IMR-90 (cell line): Measurements from ENCODE around the gene BPIFA1. TPM values are rescaled to one million over a fixed set of nuclear protein-coding genes. Genes with fewer than 3 reads are reported as not detected.

ENCODE experiments used
- ATAC-seq: fragments of 200-7000 bp; cut with Tn5 transposase; 2 replicates; pipeline ENCODE4 v1.9.1; 2020; ENCODE audit warnings: low read depth, mild to moderate bottlenecking, moderate library complexity
- BruUV-seq: library from RNA; stranded (reverse); fragments of 400-500 nt; replicated peaks from 2 replicates; lab custom pipeline; 2021; lab: Mats Ljungman, UMichigan
- CTCF ChIA-PET: fragments of 300-600 bp; formaldehyde crosslinking; extraction: SDS; loops from one replicate; lab custom pipeline; 2021; ENCODE audit warnings: antibody characterized with exemption; lab: Yijun Ruan, JAX
- POLR2A ChIA-PET: fragments of 300-600 bp; sonication (Branson Sonifier 250); formaldehyde crosslinking; loops from one replicate; lab custom pipeline; 2022; ENCODE audit warnings: antibody characterized with exemption; ENCODE audit not compliant: unreplicated experiment; lab: Charles Lee
- DNase-seq: peaks from one replicate; pipeline ENCODE4 v3.0.0; 2013
- H2AFZ ChIP-seq: replicated peaks from 2 replicates; pipeline ENCODE3; 2013; ENCODE audit warnings: low read length, mild to moderate bottlenecking; ENCODE audit not compliant: poor library complexity
- H2AK5ac ChIP-seq: 2 replicates; pipeline ENCODE4 v1.6.1; 2013; ENCODE audit warnings: low read depth, low read length, inconsistent platforms
- H2AK9ac ChIP-seq: replicated peaks from 2 replicates; pipeline ENCODE3; 2013; ENCODE audit warnings: mild to moderate bottlenecking, low read depth, low read length, moderate library complexity; ENCODE audit not compliant: poor library complexity
- H2BK120ac ChIP-seq: 2 replicates; pipeline ENCODE4 v1.6.1; 2013; ENCODE audit warnings: low read depth, low read length, inconsistent platforms
- H2BK15ac ChIP-seq: 3 replicates; pipeline ENCODE4 v1.6.1; 2013; ENCODE audit warnings: low read depth, low read length, inconsistent platforms
- H2BK20ac ChIP-seq: 2 replicates; pipeline ENCODE4 v1.6.1; 2013; ENCODE audit warnings: low read depth, mild to moderate bottlenecking, inconsistent platforms, low read length, moderate library complexity
- H2BK5ac ChIP-seq: 2 replicates; pipeline ENCODE4 v1.6.1; 2013; ENCODE audit warnings: mild to moderate bottlenecking, low read depth, low read length, inconsistent platforms; ENCODE audit not compliant: poor library complexity, severe bottlenecking
- H3K14ac ChIP-seq: replicated peaks from 2 replicates; pipeline ENCODE4 v1.6.1; 2013; ENCODE audit warnings: low read depth, low read length, inconsistent platforms
- H3K18ac ChIP-seq: 2 replicates; pipeline ENCODE4 v1.6.1; 2013; ENCODE audit warnings: low read depth, low read length, control low read depth
- H3K23ac ChIP-seq: 2 replicates; pipeline ENCODE4 v1.6.1; 2013; ENCODE audit warnings: low read depth, low read length, inconsistent platforms
- H3K27ac ChIP-seq: 2 replicates; pipeline ENCODE4 v1.5.1; 2013; ENCODE audit warnings: mild to moderate bottlenecking, control low read depth, low read length; ENCODE audit not compliant: insufficient read depth
- H3K27me3 ChIP-seq: 2 replicates; pipeline ENCODE4 v1.6.1; 2013; ENCODE audit warnings: low read length; ENCODE audit not compliant: control insufficient read depth, insufficient read depth
- H3K36me3 ChIP-seq: 2 replicates; pipeline ENCODE4 v1.6.1; 2013; ENCODE audit warnings: low read length, mixed read lengths; ENCODE audit not compliant: control insufficient read depth, insufficient read depth
- H3K4ac ChIP-seq: 2 replicates; pipeline ENCODE4 v1.6.1; 2013; ENCODE audit warnings: low read depth, low read length, inconsistent platforms
- H3K4me1 ChIP-seq: 2 replicates; pipeline ENCODE4 v1.6.1; 2013; ENCODE audit warnings: low read length, mixed read lengths; ENCODE audit not compliant: control insufficient read depth, insufficient read depth
- H3K4me2 ChIP-seq: 2 replicates; pipeline ENCODE4 v1.6.1; 2013; ENCODE audit warnings: low read depth, mild to moderate bottlenecking, control low read depth, low read length, moderate library complexity
- H3K4me3 ChIP-seq: 2 replicates; pipeline ENCODE4 v1.5.1; 2013; ENCODE audit warnings: low read depth, mild to moderate bottlenecking, control low read depth, low read length, moderate library complexity; ENCODE audit not compliant: insufficient read depth
- H3K56ac ChIP-seq: 2 replicates; pipeline ENCODE4 v1.6.1; 2013; ENCODE audit warnings: low read length, inconsistent platforms; ENCODE audit not compliant: insufficient read depth; ENCODE audit errors: extremely low read depth
- H3K79me1 ChIP-seq, 2 experiments: 2 replicates each; pipeline ENCODE4 v1.6.1; 2013; ENCODE audit warnings: low read length in 2 of 2, inconsistent platforms in 1 of 2, low read depth in 1 of 2
- H3K9ac ChIP-seq: 2 replicates; pipeline ENCODE4 v1.6.1; 2013; ENCODE audit warnings: low read depth, low read length, control low read depth
- H3K9me1 ChIP-seq: 2 replicates; pipeline ENCODE4 v1.6.1; 2013; ENCODE audit warnings: low read length, inconsistent platforms; ENCODE audit not compliant: insufficient read depth
- H3K9me3 ChIP-seq: 2 replicates; pipeline ENCODE4 v1.6.1; 2013; ENCODE audit warnings: low read length; ENCODE audit not compliant: control insufficient read depth, insufficient read depth
- H4K20me1 ChIP-seq: 2 replicates; pipeline ENCODE4 v1.6.1; 2013; ENCODE audit warnings: low read length, inconsistent platforms; ENCODE audit not compliant: insufficient read depth
- H4K5ac ChIP-seq: 2 replicates; pipeline ENCODE4 v1.6.1; 2013; ENCODE audit warnings: mild to moderate bottlenecking, low read depth, low read length, control low read depth
- H4K8ac ChIP-seq, 2 experiments: 2 replicates each; pipeline ENCODE4 v1.6.1; 2013; ENCODE audit warnings: low read depth in 2 of 2, low read length in 2 of 2, control low read depth in 1 of 2, inconsistent platforms in 1 of 2
- H4K91ac ChIP-seq: 2 replicates; pipeline ENCODE4 v1.6.1; 2013; ENCODE audit warnings: low read depth, low read length, inconsistent platforms; ENCODE audit not compliant: insufficient read depth
- BHLHE40 ChIP-seq: fragments of 150-350 bp; IDR thresholded peaks from 2 replicates; pipeline ENCODE4 v1.6.1; 2016; ENCODE audit warnings: mild to moderate bottlenecking, low read depth, low read length
- CHD1 ChIP-seq: IDR thresholded peaks from 2 replicates; pipeline ENCODE4 v1.6.1; 2012; ENCODE audit warnings: low read depth, low read length, improper control_type of control experiment
- FOS ChIP-seq: fragments of 150-350 bp; IDR thresholded peaks from 2 replicates; pipeline ENCODE4 v1.6.1; 2016; ENCODE audit warnings: low read depth, low read length
- MXI1 ChIP-seq: IDR thresholded peaks from 2 replicates; pipeline ENCODE4 v1.6.1; 2012; ENCODE audit warnings: low read depth, mild to moderate bottlenecking, low read length, moderate library complexity, borderline replicate concordance
- POLR2A ChIP-seq: IDR thresholded peaks from 2 replicates; pipeline ENCODE4 v1.6.1; 2012; ENCODE audit warnings: mild to moderate bottlenecking, low read depth, low read length
- WGBS, 2 experiments: methylation state at CpG; one replicate each; pipeline versions ENCODE4 v1.1.5 to v1.1.7; 2013; ENCODE audit warnings: missing lambda C conversion rate in 2 of 2; ENCODE audit not compliant: insufficient read length in 1 of 2; ENCODE audit errors: extremely low coverage in 2 of 2; 5-methylcytosine and 5-hydroxymethylcytosine counted together
- dilution Hi-C: fragments of 300-500 bp; cut with HindIII; formaldehyde crosslinking; loops from one replicate; pipeline ENCODE4 v1.14.3; 2018; ENCODE audit warnings: low sequenced_read_pairs; ENCODE audit not compliant: unreplicated experiment
- in situ Hi-C: fragments of 300-500 bp; cut with MboI; formaldehyde crosslinking; loops from 3 replicates; pipeline ENCODE4 v1.14.3; 2019; ENCODE audit warnings: low sequenced_read_pairs, inconsistent platforms, mixed read lengths
- intact Hi-C: fragments of 100-400 bp; cut with micrococcal nuclease; formaldehyde crosslinking; loops from 2 replicates; pipeline ENCODE4 v1.10.0; 2022
- polyA plus RNA-seq, 3 experiments: library from polyadenylated mRNA; depleted of rRNA; stranded (reverse); fragments of >200 nt; gene quantifications; 2 replicates each; pipeline ENCODE4 v1.2.3, GENCODE V29; 2012; ENCODE audit warnings: low replicate concordance in 1 of 3
- total RNA-seq: library from RNA; depleted of rRNA; stranded (reverse); fragments of >200 nt; gene quantifications from 2 replicates; pipeline ENCODE4 v1.2.3, GENCODE V29; 2012
- TF ChIP-seq, protein P1 (sequence below): fragments of 150-350 bp; IDR thresholded peaks from 2 replicates; pipeline ENCODE4 v1.6.1; 2017; ENCODE audit warnings: mild to moderate bottlenecking, antibody characterized with exemption, low read length, low read depth

The BPIFA1 gene
- total and polyA plus RNA-seq, 2 of the 4 experiments (the other 2 are of a cell fraction), result not detected

GRCh38 chr20:33280775-33281174, 45.0 kb downstream of the BPIFA1 start:
- ChIA-PET POLR2A (no interaction called here), CTCF (no interaction called here)
- Histone ChIP-seq H3K23ac (no peak overlapping the region), H4K8ac (no peak overlapping the region), H2BK15ac (no peak overlapping the region), H2BK5ac (no peak overlapping the region), H3K9me1 (no peaks in the 10 kb centered on the region), H2AK5ac (no peak overlapping the region), H3K9ac (no peak overlapping the region), H3K56ac (no peak overlapping the region), H4K5ac (no peak overlapping the region), H3K27ac (no peak overlapping the region), H3K4me1 (no peaks in the 10 kb centered on the region), H2AFZ (no peak overlapping the region), H4K20me1 (no peaks in the 10 kb centered on the region), H3K18ac (no peak overlapping the region), H3K36me3 (no peaks in the 10 kb centered on the region), H2BK120ac (no peak overlapping the region), H3K4me2 (no peak overlapping the region), H3K9me3 (no peaks in the 10 kb centered on the region), H4K91ac (no peak overlapping the region), H3K27me3 (peaks cover 24% of the 10 kb centered on the region), H2AK9ac (no peak overlapping the region), H3K14ac (no peak overlapping the region), H2BK20ac (no peak overlapping the region), H3K4me3 (no peak overlapping the region), H3K4ac (no peak overlapping the region), H3K79me1 (no peaks in the 10 kb centered on the region)
- 87% methylated on average over 3 of the region's 7 CpGs; no CpG with 5 or more reads in 1 of the 2 experiments for WGBS, 2 experiments
- BruUV-seq, result no TSS peak
- dilution Hi-C loops (no loop called here), in situ Hi-C loops (no loop called here), intact Hi-C loops (no loop called here)
- ATAC-seq, result no peak
- no peak for TF ChIP-seq POLR2A
- TF ChIP-seq CHD1, result no peak
- no peak for TF ChIP-seq MXI1
- TF ChIP-seq BHLHE40, result no peak
- no peak for TF ChIP-seq FOS
- TF ChIP-seq, protein P1, sequence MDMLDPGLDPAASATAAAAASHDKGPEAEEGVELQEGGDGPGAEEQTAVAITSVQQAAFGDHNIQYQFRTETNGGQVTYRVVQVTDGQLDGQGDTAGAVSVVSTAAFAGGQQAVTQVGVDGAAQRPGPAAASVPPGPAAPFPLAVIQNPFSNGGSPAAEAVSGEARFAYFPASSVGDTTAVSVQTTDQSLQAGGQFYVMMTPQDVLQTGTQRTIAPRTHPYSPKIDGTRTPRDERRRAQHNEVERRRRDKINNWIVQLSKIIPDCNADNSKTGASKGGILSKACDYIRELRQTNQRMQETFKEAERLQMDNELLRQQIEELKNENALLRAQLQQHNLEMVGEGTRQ, result no peak
- no peak for DNase-seq
